Measurements from ENCODE around the gene TMEM147.
A peak's percentile ranks its signal among the peaks of the same experiment; 100 is the strongest.

The TMEM147 gene

GRCh38 chr19:35545855-35546381, 492 bp downstream of the TMEM147 start:
- DNase-seq (ENCODE audit: low read depth, low spot score), result peak; percentile 32

- no peak for DNase-seq (ENCODE audit: low read depth, low spot score)
Measured at GRCh38 chr19:35546532-35546931, 1.1 kb downstream of the TMEM147 start.

DNA sequence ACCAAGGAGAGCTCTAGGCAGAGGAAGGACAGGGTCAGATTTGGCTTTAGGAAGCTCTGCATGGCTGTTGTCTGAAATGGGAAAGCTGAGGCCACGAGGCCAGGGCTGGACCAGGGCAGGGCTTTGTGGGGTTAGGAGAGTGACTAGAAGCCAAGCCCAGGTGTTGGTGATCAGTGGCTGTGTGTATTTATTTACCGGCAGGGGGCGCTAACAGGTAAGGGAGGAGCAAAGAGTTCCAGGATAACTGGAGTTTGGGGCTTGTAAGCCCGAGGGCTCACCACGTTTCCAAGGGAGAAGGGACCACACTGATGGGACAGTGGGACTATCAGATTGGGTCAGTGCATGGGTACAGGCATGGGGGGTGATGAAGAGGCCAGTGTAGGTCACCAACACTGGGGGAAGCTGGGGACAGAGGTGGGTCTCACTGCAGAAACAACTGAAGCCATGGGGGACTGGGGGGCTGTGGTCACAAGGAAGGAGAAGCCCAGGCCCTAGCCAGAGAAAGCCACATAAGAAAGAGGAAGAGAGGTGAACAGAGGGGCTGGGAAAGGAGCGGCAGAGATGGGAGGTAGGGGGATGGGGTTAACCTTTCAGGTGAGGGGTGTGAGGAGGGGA, 3.9 kb downstream of the TMEM147 start:
- peak; percentile 49 for DNase-seq (ENCODE audit: low read depth, low spot score)

DNA sequence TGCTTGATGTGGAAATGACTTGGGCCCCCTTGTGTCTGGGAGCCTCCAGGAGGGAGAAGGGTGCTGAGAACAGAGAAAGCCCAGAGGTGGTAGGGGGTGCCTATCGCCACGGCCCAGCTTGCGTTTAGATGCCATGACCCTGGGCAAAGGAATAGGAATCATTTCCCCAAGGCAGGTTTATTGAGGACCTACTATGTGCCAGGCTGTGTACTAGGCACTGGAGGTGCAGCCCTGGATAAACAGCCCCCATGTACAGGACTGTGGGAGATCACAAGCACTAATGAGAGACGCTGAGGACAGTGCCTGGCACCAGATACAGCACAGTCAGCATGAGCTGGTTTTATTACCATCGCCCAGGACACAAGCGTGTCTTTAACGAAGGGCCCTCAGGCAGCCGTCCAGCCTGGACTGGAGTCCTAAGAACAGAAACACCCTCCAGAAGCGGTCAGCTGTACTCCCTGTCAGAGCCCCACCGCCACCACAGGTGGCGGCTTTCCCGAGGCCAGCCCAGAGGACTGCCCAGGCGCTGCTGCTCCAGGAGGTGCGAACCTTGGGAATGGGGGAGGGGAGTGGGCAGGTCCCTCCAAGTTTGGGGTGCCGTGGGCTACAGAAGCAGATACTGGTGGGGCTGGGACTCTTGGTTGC, 4.6 kb downstream of the TMEM147 start:
- DNase-seq (ENCODE audit: low read depth, low spot score), result no peak

GRCh38 chr19:35551091-35551810, 5.8 kb downstream of the TMEM147 start:
- no peak for DNase-seq (ENCODE audit: low read depth, low spot score)

DNA sequence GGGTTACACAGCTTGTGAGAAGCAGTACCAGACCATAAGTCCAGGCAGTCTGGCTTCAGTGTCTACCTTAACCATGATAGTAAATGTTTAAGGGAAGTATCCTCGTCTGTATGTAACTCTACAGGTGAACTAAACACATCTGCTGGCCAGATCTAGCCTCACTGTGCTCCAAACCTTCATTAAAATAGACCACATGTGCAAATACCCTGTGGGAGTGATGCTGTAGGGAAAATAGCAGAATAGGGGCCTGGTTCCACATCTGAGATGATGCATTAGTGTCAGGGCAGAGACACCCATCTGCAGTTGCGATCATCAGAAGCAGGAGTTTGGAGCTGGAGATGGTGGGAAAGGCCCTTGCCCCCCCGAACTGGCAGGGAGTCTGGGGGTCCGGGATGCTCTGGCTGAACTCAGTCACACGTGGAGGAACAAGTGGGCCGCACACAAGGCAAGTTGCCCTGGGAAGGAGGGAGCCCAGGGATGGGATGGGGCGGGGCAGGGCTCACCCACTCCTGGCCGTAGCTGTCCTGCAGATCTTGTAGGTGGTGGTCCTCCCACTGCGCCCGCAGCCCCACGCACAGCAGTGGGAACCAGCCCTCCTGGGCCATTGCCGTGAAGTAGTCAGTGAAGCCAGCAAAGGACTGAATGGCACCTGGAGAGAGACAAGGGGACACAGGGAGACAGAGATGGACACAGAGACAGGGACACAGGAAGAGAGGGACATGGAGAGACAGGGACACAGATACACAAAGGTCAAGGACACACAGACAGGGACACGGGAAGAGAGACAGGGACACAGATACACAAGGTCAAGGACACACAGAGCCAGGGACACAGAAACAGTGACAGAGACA, 7.3 kb downstream of the TMEM147 start:
- DNase-seq (ENCODE audit: low read depth, low spot score), result no peak

DNA sequence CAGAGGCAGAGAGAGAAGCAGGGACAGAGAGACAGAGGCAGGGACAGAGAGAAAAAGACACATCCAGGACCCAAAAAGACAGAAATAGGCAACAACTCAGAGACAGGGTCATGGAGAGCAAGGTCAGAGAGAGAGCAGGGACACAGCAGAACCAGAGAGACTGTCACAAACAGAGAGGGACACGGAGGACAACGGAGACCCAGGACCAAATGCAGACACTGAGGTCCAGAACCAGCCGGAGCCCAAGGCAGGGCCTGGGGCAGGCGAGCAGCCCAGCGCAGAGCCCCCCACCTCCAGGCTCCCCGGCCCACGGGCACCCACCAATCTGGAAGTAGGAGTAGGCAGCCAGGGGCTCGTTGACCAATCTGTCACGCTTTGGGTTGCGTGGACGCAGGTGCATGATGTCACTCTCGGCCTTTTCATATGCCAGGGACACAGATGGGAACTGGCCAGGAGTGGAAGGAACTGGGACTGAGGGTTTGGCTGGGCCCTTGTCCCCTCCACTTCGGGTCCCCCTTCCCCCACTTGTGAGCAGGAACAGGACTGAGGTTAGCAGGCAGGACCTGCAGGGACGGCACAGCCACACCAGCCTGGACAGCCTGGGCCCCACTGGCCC, 8.1 kb downstream of the TMEM147 start:
- DNase-seq (ENCODE audit: low read depth, low spot score), result no peak

DNA sequence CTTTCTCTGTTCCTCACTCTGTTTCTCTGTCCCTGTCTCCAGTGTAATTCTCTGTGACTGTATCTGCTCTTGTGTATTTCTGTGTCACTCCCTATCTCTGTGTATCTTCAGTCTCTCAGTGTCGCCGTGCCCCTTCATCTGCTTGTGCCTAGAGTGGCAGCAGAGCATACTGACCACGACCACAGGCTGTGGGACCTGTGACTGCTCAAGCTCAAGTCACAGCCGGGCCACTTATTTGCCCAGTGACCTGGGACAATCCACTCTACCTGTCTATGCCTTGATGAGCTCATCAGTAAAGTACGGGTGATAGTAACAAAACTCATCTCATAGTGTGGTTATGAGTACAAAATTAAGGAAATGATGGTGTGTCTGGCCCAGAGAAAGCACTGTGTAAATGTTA, 8.7 kb downstream of the TMEM147 start:
- no peak for DNase-seq (ENCODE audit: low read depth, low spot score)

GRCh38 chr19:35555301-35556005, 10.0 kb downstream of the TMEM147 start:
- no peak for DNase-seq (ENCODE audit: low read depth, low spot score)

- DNase-seq (ENCODE audit: low read depth, low spot score), result no peak
Measured at GRCh38 chr19:35556025-35556590, 10.7 kb downstream of the TMEM147 start.

GRCh38 chr19:35556846-35557538, 11.6 kb downstream of the TMEM147 start:
- DNase-seq (ENCODE audit: low read depth, low spot score), result no peak

DNA sequence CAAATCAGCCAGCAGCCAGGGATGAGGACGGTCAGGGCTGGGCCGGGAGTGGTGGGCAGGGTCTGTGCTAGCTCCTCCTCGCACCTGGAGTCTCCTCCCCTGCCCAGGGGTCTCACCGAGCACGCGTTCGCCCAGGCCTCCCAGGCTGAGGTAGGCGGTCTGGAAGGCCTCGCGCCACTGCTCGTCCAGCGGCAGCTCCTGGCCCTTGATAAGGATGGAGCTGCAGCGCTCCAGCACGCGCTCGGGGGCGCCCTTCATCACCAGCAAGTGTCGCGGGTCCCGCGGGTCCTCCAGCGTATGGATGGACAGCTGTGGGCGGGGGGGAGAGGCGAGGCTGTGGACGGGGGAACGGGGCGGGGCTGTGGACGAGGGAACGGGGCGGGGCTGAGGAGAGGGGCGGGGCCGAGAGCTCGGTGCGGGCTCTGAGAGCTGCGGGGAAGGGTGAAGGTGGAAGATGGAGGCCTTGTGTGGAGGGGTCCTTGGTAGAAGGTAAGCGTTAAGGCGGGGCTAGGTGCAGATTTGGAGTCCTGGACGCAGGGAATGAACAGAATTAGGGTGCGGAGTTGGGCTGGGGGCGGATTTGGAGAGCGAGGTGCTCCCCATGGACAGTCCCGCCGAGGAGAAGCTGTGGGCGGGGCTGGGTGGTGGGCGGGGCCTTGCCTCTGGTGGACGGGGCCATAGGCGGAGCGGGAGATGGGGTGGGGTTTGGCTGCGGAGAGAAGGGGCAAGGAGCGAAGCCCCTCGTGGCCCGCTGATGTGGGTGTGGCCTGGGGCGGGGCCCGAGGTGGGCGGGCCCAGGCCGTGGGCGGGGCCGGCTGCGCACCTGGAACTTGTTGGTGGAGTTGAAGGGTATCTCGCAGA, 12.3 kb downstream of the TMEM147 start:
- DNase-seq (ENCODE audit: low read depth, low spot score), result no peak

DNA sequence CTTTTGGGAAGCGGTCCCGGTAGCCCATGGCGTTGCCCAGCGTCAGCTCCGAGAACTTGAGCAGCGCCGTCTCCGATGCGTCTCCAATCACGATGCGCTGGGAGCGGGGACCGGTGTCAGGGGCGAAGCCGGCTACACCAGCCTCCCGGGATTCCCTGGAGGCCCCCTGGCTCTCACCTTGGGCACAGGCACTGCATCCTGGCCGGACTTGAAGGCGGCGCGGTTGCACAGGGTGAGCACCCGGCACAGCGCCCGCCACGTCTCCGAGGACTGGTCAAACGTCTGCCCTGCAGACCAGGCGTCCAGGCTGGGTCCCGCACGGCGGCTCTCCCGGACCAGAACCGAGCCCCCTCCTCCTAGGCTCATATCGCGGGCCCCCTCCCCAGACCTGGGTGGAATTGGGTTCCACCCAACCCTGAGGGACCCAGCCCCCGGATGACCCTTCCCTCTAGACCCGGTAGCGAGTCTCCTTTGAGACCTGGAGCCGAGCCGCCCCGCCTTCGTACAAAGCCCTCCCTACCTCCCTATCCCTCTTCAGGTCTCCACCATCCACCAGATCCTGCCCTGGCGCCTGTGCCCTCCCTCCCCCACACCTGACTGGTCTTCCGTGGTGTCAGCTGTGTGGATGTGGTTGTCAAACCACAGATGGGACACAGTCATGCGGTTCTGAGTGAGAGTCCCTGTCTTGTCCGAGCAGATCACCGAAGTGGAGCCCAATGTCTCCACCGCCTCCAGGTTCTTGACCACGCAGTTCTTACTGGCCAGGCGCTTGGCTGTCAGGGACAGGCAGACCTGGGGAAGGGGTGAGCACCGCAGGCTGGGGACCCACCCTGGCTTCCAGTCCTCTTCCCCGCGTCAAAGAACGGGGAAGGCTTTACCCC, 13.2 kb downstream of the TMEM147 start:
- no peak for DNase-seq (ENCODE audit: low read depth, low spot score)

DNA sequence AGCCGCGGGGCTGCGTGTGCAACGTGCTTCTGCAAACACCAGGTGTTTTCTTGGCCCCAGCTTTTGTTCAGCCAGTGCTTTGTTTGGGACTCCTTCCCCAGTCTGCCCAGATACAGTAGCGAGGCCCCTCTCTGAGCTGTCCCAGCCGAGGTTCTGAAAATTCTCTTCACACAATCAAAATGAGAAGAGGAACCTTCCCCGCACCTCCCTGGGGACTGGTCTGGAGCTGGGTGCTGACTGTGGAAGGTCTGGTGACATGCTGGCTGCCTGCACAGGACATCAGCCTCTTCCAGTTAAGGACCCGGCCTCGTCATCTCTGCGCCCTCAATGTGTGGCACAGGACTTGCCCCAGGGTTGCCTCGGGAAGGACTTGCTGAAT, 13.8 kb downstream of the TMEM147 start:
- DNase-seq (ENCODE audit: low read depth, low spot score), result no peak

- DNase-seq (ENCODE audit: low read depth, low spot score), result no peak
Measured at GRCh38 chr19:35559781-35560180, 14.4 kb downstream of the TMEM147 start.

DNA sequence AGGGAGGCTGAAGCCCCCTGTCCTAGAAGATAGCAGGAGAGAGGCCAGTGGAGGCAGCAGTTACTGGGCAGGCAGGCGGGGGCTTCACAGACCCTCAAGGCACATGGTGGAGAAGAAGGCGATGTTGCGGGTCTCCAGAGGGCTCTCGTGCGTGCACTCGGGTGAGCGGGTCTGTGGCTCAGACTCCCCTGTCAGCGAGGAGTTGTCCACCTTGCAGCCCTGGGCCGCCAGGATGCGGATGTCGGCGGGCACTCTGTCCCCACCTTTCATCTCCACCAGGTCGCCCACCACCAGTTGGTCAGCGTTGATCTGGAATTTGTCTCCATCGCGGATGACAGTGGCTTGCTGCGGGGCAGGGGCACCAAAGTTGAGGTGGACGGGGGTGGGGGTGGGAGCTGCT, 14.8 kb downstream of the TMEM147 start:
- DNase-seq (ENCODE audit: low read depth, low spot score), result no peak

DNA sequence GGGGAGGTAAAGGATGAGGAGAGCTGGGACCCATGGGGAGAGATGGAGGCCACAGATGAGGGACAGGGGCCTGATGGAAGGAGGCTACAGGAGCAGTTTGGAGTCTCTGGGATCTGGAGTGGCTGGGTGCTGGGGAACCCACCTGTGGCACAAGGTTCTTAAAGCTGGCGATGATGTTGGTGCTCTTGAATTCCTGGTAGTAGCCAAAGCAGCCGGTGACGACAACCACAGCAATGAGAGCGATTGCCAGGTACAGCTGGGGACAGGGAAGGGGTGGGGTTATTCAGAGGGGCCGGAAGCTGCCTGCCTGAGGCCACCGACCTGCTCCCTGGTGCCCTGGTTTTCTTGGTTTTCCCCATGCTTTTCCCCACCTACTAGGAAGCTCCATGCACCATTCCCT, 15.3 kb downstream of the TMEM147 start:
- no peak for DNase-seq (ENCODE audit: low read depth, low spot score)

GRCh38 chr19:35561436-35561835, 16.0 kb downstream of the TMEM147 start:
- no peak for DNase-seq (ENCODE audit: low read depth, low spot score)

Data from activated CD4-positive, CD25-positive, alpha-beta regulatory T cell treated with anti-CD3 and anti-CD28 coated beads, Interleukin-2, amount 50 U/mL, for 16 hours (primary cell).